ENCODE measurements around the gene NEUROD2. TPM values are rescaled to one million over a fixed set of nuclear protein-coding genes. Genes with fewer than 3 reads are reported as not detected.

Gene NEUROD2
- not detected for total RNA-seq
- long read RNA-seq, result 0 reads

GRCh38 chr17:39607851-39608130 is at the start of gene NEUROD2:
Gene NEUROD2, minus strand, starts transcription at chr17:39607920. Its CDS starts 1,321 bp downstream, at chr17:39606599.
- H3K27me3 ChIP-seq, result peaks cover 18 to 47% of the 10 kb centered on the region in 2 donors
- no peak within 1 kb of the TSS for H3K27ac ChIP-seq
- TF ChIP-seq CTCF (IDR thresholded peaks at IDR 0.05) (no peak), POLR2A (IDR thresholded peaks at IDR 0.05) (no peak)
- WGBS (ENCODE audit: insufficient coverage, low coverage, low lambda C conversion rate, missing lambda C conversion rate), result 15% methylated on average over 18 of the region's 20 CpGs
- no peak for DNase-seq
- intact Hi-C loops (cut with DNase I), result loop anchor here in 1 of 2 donors (10.0 kb wide), 1 partner anchor 63 kb away; no protein-coding TSS in a partner anchor
- H3K4me3 ChIP-seq, result no peak within 1 kb of the TSS
- no peak for ATAC-seq
- H3K36me3 ChIP-seq, result no peaks in the 10 kb centered on the region
- H3K9me3 ChIP-seq, result no peaks in the 10 kb centered on the region
- H3K4me1 ChIP-seq, result peaks cover 0 to 11% (median 0%) of the 10 kb centered on the region in 4 donors

- no peak for ATAC-seq
- no peak for DNase-seq
- intact Hi-C loops (cut with DNase I), result no loop called here
- TF ChIP-seq POLR2A (IDR thresholded peaks at IDR 0.05), result no peak
- no peak for TF ChIP-seq CTCF (IDR thresholded peaks at IDR 0.05)
- Histone ChIP-seq H3K27me3 (no peaks in the 10 kb centered on the region), H3K27ac (no peak overlapping the region), H3K36me3 (no peaks in the 10 kb centered on the region), H3K4me3 (no peak overlapping the region), H3K9me3 (no peaks in the 10 kb centered on the region), H3K4me1 (peaks cover 0 to 7% (median 0%) of the 10 kb centered on the region in 4 donors)
- 78% methylated on average over 2 of the region's 2 CpGs for WGBS (ENCODE audit: insufficient coverage, low coverage, low lambda C conversion rate, missing lambda C conversion rate)
Observed at GRCh38 chr17:39655105-39655504, 47.4 kb upstream of the NEUROD2 start.

GRCh38 chr17:39653662-39654331 is 46.1 kb upstream of the NEUROD2 start:
- intact Hi-C loops (cut with DNase I), result no loop called here
- H3K36me3 ChIP-seq, result no peaks in the 10 kb centered on the region
- 58% methylated on average over 14 of the region's 14 CpGs for WGBS (ENCODE audit: insufficient coverage, low coverage, low lambda C conversion rate, missing lambda C conversion rate)
- H3K4me1 ChIP-seq, result peaks cover 0 to 7% (median 0%) of the 10 kb centered on the region in 4 donors
- H3K27ac ChIP-seq, result no peak overlapping the region
- no peak overlapping the region for H3K4me3 ChIP-seq
- H3K27me3 ChIP-seq, result no peaks in the 10 kb centered on the region
- TF ChIP-seq CTCF (IDR thresholded peaks at IDR 0.05) (peak; percentile 62 to 89 (median 72)), POLR2A (IDR thresholded peaks at IDR 0.05) (no peak)
- DNase-seq (peak in 1 of 3 donors; percentile 66), ATAC-seq (peak; percentile 54 to 80 (median 70))
- no peaks in the 10 kb centered on the region for H3K9me3 ChIP-seq

- peak in 1 of 4 donors; percentile 11 for ATAC-seq
- no peaks in the 10 kb centered on the region for H3K9me3 ChIP-seq
- peaks cover 0 to 7% (median 0%) of the 10 kb centered on the region in 4 donors for H3K4me1 ChIP-seq
- no peaks in the 10 kb centered on the region for H3K27me3 ChIP-seq
- TF ChIP-seq POLR2A (IDR thresholded peaks at IDR 0.05) (no peak), CTCF (IDR thresholded peaks at IDR 0.05) (no peak)
- no peak overlapping the region for H3K27ac ChIP-seq
- 70% methylated on average over 5 of the region's 12 CpGs for WGBS (ENCODE audit: insufficient coverage, low coverage, low lambda C conversion rate, missing lambda C conversion rate)
- no peak for DNase-seq
- intact Hi-C loops (cut with DNase I), result no loop called here
- no peak overlapping the region for H3K4me3 ChIP-seq
- no peaks in the 10 kb centered on the region for H3K36me3 ChIP-seq
Observed at GRCh38 chr17:39653316-39653661, 45.6 kb upstream of the NEUROD2 start.
